Neuronal stem cell (in vitro differentiated cells): ENCODE measurements around the gene CRHR1.

ENCODE experiments used
- DNase-seq: peaks from one replicate; pipeline ENCODE4 v3.0.0-alpha.2; 2013; ENCODE audit warnings: low spot score
- H2AFZ ChIP-seq: one replicate; pipeline ENCODE4 v1.6.1; 2013; ENCODE audit warnings: mild to moderate bottlenecking, low read length, inconsistent platforms
- H2AK5ac ChIP-seq: 2 replicates; pipeline ENCODE4 v1.6.1; 2013; ENCODE audit warnings: low read depth, mild to moderate bottlenecking, inconsistent platforms, low read length, moderate library complexity, mixed read lengths
- H2BK120ac ChIP-seq: 2 replicates; pipeline ENCODE4 v1.6.1; 2013; ENCODE audit warnings: low read depth, mild to moderate bottlenecking, inconsistent platforms, low read length, moderate library complexity, mixed read lengths
- H2BK12ac ChIP-seq: one replicate; pipeline ENCODE4 v1.6.1; 2013; ENCODE audit warnings: low read length, inconsistent platforms
- H2BK15ac ChIP-seq: 2 replicates; pipeline ENCODE4 v1.6.1; 2013; ENCODE audit warnings: mild to moderate bottlenecking, low read length, inconsistent platforms, mixed read lengths
- H2BK5ac ChIP-seq: one replicate; pipeline ENCODE4 v1.6.1; 2013; ENCODE audit warnings: inconsistent platforms, mild to moderate bottlenecking, low read length, moderate library complexity
- H3K14ac ChIP-seq: one replicate; pipeline ENCODE4 v1.6.1; 2013; ENCODE audit warnings: low read length, inconsistent platforms
- H3K18ac ChIP-seq: 2 replicates; pipeline ENCODE4 v1.6.1; 2013; ENCODE audit warnings: low read length, inconsistent platforms
- H3K23ac ChIP-seq: 2 replicates; pipeline ENCODE4 v1.6.1; 2013; ENCODE audit warnings: low read depth, mild to moderate bottlenecking, mixed read lengths, low read length, inconsistent platforms; ENCODE audit not compliant: poor library complexity
- H3K27ac ChIP-seq: replicated peaks from 3 replicates; pipeline ENCODE4 v1.5.1; 2013; ENCODE audit warnings: low read length, inconsistent platforms
- H3K27me3 ChIP-seq, 3 experiments: 2 replicates each; pipeline ENCODE4 v1.6.1; 2013; ENCODE audit warnings: low read length in 3 of 3, mild to moderate bottlenecking in 2 of 3, inconsistent platforms in 1 of 3, low read depth in 1 of 3, mixed read lengths in 1 of 3, moderate library complexity in 1 of 3; ENCODE audit not compliant: control insufficient read depth in 3 of 3, insufficient read depth in 3 of 3
- H3K36me3 ChIP-seq, 2 donors: replicated peaks in 1 of 2; 2 replicates each; pipeline ENCODE4 v1.6.1; 2013; ENCODE audit warnings: low read length in 2 of 2; ENCODE audit not compliant: control insufficient read depth in 2 of 2, insufficient read depth in 2 of 2
- H3K4ac ChIP-seq: 2 replicates; pipeline ENCODE4 v1.6.1; 2013; ENCODE audit warnings: inconsistent platforms, mild to moderate bottlenecking, low read length, moderate library complexity
- H3K4me1 ChIP-seq, 2 donors: 1 replicate in 1 of 2; 2 replicates in 1 of 2; pipeline ENCODE4 v1.6.1; 2013; ENCODE audit warnings: low read length in 2 of 2, low read depth in 1 of 2; ENCODE audit not compliant: control insufficient read depth in 2 of 2, insufficient read depth in 1 of 2
- H3K4me2 ChIP-seq: one replicate; pipeline ENCODE4 v1.6.1; 2013; ENCODE audit warnings: mild to moderate bottlenecking, low read length, inconsistent platforms; ENCODE audit not compliant: insufficient read depth, poor library complexity, severe bottlenecking
- H3K4me3 ChIP-seq, 2 donors: 2 replicates each; pipeline ENCODE4 v1.5.1; 2013; ENCODE audit warnings: low read length in 2 of 2, mild to moderate bottlenecking in 2 of 2, inconsistent platforms in 1 of 2, moderate library complexity in 1 of 2
- H3K79me1 ChIP-seq: one replicate; pipeline ENCODE4 v1.6.1; 2013; ENCODE audit warnings: low read depth, mild to moderate bottlenecking, inconsistent platforms, low read length, moderate library complexity
- H3K9ac ChIP-seq: one replicate; pipeline ENCODE4 v1.6.1; 2013; ENCODE audit warnings: mild to moderate bottlenecking, low read depth, low read length, inconsistent platforms; ENCODE audit not compliant: poor library complexity
- H3K9me3 ChIP-seq, 2 donors: replicated peaks in 1 of 2; 2 replicates each; pipeline versions ENCODE3 to v1.6.1; 2013; ENCODE audit warnings: low read length in 2 of 2, mild to moderate bottlenecking in 2 of 2, inconsistent platforms in 1 of 2, low read depth in 1 of 2, mixed read lengths in 1 of 2, moderate library complexity in 1 of 2; ENCODE audit not compliant: control insufficient read depth in 2 of 2, insufficient read depth in 1 of 2
- H4K8ac ChIP-seq: one replicate; pipeline ENCODE4 v1.6.1; 2013; ENCODE audit warnings: low read depth, mild to moderate bottlenecking, inconsistent platforms, low read length, moderate library complexity
- H4K91ac ChIP-seq: one replicate; pipeline ENCODE4 v1.6.1; 2013; ENCODE audit warnings: low read length, low read depth, mild to moderate bottlenecking, inconsistent platforms; ENCODE audit not compliant: poor library complexity
- WGBS, 2 donors: extraction: QIAGEN DNeasy Blood & Tissue Kit; methylation state at CpG; one replicate each; pipeline ENCODE4 v1.1.7; 2013; ENCODE audit warnings: missing lambda C conversion rate in 2 of 2, mixed read lengths in 1 of 2; ENCODE audit not compliant: insufficient read length in 2 of 2, insufficient replicate concordance in 1 of 2; ENCODE audit errors: extremely low coverage in 2 of 2; 5-methylcytosine and 5-hydroxymethylcytosine counted together

The CRHR1 gene

GRCh38 chr17:45745601-45746494, 38.3 kb upstream of the CRHR1 start:
- Histone ChIP-seq H3K23ac (no peak overlapping the region), H3K4ac (no peak overlapping the region), H2BK5ac (no peak overlapping the region), H3K18ac (no peak overlapping the region), H2BK12ac (no peak overlapping the region), H2BK15ac (peak overlapping the region; percentile 2), H3K79me1 (no peaks in the 10 kb centered on the region), H4K8ac (no peak overlapping the region), H3K4me1 (peaks cover 0 to 11% of the 10 kb centered on the region in 2 donors), H3K27me3 (peaks cover 0 to 37% (median 0%) of the 10 kb centered on the region in 3 experiments), H3K9me3 (no peaks in the 10 kb centered on the region), H3K4me3 (no peak overlapping the region), H2AK5ac (no peak overlapping the region), H3K36me3 (no peaks in the 10 kb centered on the region), H4K91ac (no peak overlapping the region), H2BK120ac (no peak overlapping the region), H3K27ac (no peak overlapping the region), H3K14ac (no peak overlapping the region), H2AFZ (no peak overlapping the region), H3K9ac (no peak overlapping the region), H3K4me2 (no peak overlapping the region)
- DNase-seq, result no peak
- no CpG with 5 or more reads among the region's 11 CpGs for WGBS, 2 donors

- Histone ChIP-seq H3K36me3 (no peaks in the 10 kb centered on the region), H2BK12ac (no peak overlapping the region), H3K23ac (no peak overlapping the region), H2BK15ac (no peak overlapping the region), H3K4ac (no peak overlapping the region), H3K79me1 (no peaks in the 10 kb centered on the region), H2BK120ac (no peak overlapping the region), H3K14ac (no peak overlapping the region), H3K27ac (no peak overlapping the region), H3K4me3 (no peak overlapping the region), H3K9me3 (no peaks in the 10 kb centered on the region), H2AK5ac (no peak overlapping the region), H3K27me3 (peaks cover 0 to 48% (median 0%) of the 10 kb centered on the region in 3 experiments), H3K18ac (no peak overlapping the region), H2BK5ac (peak overlapping the region; percentile 84), H4K91ac (no peak overlapping the region), H2AFZ (no peak overlapping the region), H3K4me1 (peaks cover 0 to 21% of the 10 kb centered on the region in 2 donors), H4K8ac (no peak overlapping the region), H3K9ac (no peak overlapping the region), H3K4me2 (no peak overlapping the region)
- no peak for DNase-seq
- no CpG with 5 or more reads among the region's 6 CpGs for WGBS, 2 donors
Measured at GRCh38 chr17:45747911-45748310, 36.2 kb upstream of the CRHR1 start.

- Histone ChIP-seq H3K4me3 (no peak overlapping the region), H2BK12ac (no peak overlapping the region), H4K91ac (no peak overlapping the region), H2AK5ac (peak overlapping the region; percentile 27), H2AFZ (no peak overlapping the region), H3K18ac (peak overlapping the region; percentile 25), H3K14ac (no peak overlapping the region), H3K27me3 (peaks cover 0 to 48% (median 0%) of the 10 kb centered on the region in 3 experiments), H3K4me1 (peaks cover 0 to 21% of the 10 kb centered on the region in 2 donors), H3K79me1 (no peaks in the 10 kb centered on the region), H2BK5ac (no peak overlapping the region), H2BK15ac (no peak overlapping the region), H2BK120ac (no peak overlapping the region), H3K36me3 (no peaks in the 10 kb centered on the region), H4K8ac (no peak overlapping the region), H3K23ac (no peak overlapping the region), H3K27ac (no peak overlapping the region), H3K9ac (no peak overlapping the region), H3K4ac (no peak overlapping the region), H3K4me2 (no peak overlapping the region), H3K9me3 (no peaks in the 10 kb centered on the region)
- DNase-seq, result no peak
- WGBS, 2 donors, result no CpG with 5 or more reads among the region's 11 CpGs
Measured at GRCh38 chr17:45748731-45749310, 35.3 kb upstream of the CRHR1 start.

GRCh38 chr17:45749831-45750335, 34.2 kb upstream of the CRHR1 start:
- Histone ChIP-seq H3K9me3 (no peaks in the 10 kb centered on the region), H3K36me3 (no peaks in the 10 kb centered on the region), H3K4me2 (no peak overlapping the region), H3K4ac (no peak overlapping the region), H2BK12ac (peak overlapping the region; percentile 67), H3K18ac (peak overlapping the region; percentile 71), H2AK5ac (peak overlapping the region; percentile 40), H3K79me1 (no peaks in the 10 kb centered on the region), H3K27ac (no peak overlapping the region), H2AFZ (no peak overlapping the region), H2BK15ac (no peak overlapping the region), H3K27me3 (peaks cover 0 to 48% (median 0%) of the 10 kb centered on the region in 3 experiments), H3K9ac (no peak overlapping the region), H2BK5ac (no peak overlapping the region), H4K8ac (no peak overlapping the region), H3K4me3 (no peak overlapping the region), H3K14ac (no peak overlapping the region), H2BK120ac (no peak overlapping the region), H3K23ac (no peak overlapping the region), H3K4me1 (peaks cover 0 to 21% of the 10 kb centered on the region in 2 donors), H4K91ac (no peak overlapping the region)
- no peak for DNase-seq
- WGBS, 2 donors, result no CpG with 5 or more reads among the region's 4 CpGs
